HG03064 (cell line): ENCODE data around the gene CHN1.

Experiments
- ATAC-seq: cut with Tn5 transposase; IDR thresholded peaks from one replicate; pipeline ENCODE4 v1.9.1; 2021; ENCODE audit warnings: low read depth; ENCODE audit not compliant: unreplicated experiment

The CHN1 gene

DNA sequence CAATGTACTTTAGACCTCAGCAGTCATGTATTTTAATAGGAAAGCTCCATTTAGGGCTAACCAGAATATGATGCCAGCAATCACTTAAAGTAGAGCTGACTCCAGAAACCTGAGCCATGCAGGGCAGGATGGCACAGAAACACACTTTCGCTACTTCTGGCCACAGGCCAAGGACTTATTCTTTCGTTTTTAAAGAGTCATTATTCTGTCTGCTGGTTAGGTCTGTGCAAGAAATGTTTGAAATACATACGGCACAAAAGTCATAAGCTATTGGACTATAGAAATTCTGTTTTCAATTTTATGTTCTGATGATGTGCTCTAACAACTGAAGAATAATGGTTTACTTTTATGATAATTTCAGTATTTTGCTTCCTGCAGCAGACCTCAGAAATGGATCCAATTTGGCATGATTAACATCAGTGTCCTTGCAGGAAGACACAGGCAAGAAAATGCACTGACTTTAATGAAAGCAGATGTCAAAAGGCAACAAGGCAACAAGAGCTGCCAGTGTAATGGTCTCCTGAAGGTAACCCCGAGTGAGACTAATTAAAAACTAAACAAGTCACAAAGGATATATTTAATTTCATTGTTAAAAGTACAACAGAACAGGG, 126.5 kb downstream of the CHN1 start:
- ATAC-seq, result no peak

DNA sequence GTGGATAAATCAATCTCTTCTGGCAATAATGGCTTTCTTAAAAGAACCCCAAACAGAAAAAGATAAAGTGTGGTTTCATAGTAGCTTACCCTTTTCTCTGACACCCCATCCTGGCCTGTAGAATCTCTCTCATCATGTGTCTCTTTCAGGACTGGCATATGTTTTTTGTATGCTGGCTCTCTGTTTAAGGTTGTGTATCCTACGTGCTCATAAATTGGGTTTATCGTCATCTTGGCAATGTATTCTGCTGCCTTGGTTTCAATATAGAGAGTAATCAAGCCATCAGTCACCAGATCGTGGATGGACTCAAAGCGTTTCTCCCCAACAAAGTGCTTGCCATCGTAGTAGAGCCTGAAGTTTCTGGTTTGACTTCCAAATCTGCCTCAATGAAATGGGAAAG, 127.4 kb downstream of the CHN1 start:
- ATAC-seq, result no peak

DNA sequence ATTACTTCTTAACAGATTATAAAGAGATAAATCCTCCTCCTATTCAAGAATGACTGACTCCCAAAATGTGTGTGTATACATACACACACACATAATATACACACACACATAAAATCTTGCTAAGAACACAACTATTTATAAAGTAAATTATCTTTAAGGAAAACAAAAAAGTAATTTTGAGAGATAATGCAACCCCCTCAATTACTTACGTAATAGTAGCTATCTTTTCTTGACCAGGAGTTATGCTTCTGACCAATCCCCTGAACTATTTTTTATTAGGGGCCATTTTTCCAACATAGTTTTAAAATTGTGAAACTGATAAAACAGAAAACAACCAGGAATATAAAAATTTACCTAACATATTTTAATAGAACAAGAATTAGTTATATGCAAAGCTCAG, 127.9 kb downstream of the CHN1 start:
- no peak for ATAC-seq

DNA sequence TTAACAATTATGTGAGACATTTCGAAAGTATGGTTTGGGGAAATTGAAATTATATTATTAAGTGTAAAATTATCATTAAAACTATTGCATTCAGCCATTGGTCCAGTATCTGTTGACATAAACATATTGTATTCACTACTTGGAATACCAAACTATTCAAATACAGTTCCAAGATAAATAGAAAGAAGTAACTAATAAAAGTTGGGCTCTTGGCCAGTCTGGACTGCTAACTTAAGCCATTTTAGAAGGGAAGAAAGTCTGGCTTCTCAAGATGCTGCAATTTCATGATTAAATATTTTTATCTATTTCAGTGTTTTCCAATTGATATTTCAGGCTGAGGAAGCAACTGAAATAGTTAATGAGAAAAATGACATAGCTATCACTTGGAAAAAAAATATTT, 131.1 kb downstream of the CHN1 start:
- no peak for ATAC-seq

DNA sequence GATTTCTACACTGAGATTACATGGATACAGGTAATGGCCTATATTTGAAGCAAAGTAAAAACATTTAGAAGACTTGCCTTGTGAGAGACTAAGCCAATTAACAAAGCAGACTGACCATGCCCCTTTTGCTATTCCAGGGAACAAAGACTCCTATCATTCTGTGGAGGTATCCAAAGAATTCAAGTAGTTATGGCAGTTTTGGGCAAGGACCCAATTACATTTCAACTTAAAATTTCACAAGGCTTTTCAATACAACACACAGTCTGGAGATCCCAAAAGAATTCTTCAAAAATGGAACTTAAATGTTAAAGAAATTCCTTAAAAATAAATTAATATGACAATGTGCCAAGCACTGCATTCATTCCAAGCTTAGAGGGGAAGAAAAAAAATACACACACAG, 131.7 kb downstream of the CHN1 start:
- no peak for ATAC-seq

DNA sequence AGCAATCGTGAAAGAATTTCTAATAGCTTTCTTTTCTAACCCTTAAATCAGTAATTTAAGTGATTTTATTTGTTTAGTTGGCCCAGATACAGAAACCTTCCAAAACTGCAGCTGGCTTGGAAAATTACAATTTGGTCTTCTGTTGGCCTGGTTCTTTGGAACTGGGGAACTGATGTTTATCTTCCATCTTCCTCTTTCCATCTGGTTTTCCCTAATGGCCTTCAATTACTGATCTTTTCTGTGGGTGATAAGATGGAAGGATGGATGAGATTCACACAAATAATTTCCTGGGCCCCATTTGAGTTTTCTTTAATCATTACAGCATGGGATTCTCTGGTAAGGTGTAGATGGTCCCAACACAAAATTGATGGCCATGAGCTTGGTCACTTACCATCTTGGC, 134.4 kb downstream of the CHN1 start:
- ATAC-seq, result no peak

DNA sequence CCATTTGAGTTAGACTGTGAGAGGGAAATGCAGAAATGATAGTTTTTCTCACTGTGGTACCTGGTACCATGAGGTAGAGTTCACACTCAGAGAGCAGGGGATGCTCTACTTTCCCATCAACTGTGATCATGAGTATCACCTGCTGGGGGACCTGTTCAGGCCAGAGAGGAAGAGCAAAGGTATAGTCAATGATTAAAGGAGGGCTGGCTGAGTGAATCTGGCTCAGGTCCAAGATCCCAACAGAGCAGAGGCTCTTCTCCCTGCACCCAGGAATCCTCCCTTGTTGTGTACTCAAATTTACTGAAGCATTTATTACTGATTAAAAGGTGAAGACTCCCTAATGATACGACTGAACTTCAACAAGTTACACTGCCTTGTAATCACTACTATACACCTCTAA, 136.3 kb downstream of the CHN1 start:
- no peak for ATAC-seq

DNA sequence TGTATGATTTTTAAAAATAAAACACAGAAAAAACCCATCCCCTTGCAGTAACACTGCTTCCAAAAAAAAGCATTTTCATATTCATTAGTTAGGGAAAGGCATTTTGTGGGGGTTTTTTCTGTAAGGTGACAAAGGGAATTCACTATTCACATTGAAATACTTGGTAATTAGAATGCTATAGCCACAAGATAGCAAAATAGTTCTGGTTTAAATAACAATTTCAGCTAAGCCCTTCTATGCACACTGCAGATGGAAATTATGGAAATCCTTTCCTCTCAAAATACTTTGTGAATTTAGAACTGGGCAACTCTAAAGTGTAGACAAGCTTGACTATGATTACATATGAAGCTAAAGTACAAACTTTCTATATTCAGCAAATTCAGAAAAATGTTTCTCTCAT, 138.8 kb downstream of the CHN1 start:
- ATAC-seq, result no peak

DNA sequence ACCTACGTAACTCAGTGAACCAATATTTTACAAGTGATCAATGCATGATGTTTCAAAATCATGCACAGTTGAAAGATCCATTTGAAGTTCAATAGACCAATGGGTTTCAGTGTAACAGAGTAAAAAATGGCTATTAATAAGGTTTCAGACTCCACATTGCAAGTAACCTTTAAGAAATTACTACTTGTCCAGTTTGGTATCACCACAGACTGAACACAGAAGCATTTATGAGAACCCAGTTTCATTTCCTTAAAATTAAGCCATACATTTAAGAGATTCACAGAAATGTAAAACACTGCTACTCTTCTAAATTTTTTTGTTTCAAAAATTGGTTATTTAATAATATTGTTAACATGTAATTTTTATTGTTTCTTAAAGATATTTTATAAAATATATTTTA, 142.0 kb downstream of the CHN1 start:
- ATAC-seq, result no peak

DNA sequence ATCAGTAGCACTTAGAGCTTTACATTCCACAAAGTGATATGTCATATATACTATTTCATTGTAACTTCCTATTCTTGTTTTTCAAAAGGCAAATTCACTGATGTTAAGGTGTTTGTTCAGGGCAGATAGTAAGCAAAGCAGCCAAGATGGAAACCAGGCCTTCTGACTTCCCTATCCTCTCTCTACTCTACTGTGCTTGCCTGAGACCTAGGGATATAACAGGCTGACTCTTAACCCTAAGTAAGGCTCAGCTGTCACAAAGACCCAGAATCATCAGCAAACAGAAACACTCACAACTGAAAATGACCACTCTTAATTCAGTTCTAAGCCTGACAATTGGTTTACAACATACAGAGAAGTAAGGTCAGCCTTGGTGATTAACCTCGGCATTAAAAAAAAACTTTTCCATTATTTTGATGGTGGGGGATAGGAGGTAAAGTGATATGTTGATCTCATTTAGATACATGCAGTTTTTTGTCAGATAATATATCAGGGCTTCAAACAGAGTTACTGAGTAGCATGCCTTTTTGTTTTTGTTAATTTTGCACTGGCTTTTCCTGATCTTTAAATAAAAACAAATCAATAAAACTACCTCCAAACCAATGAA, 145.5 kb downstream of the CHN1 start:
- ATAC-seq, result no peak

DNA sequence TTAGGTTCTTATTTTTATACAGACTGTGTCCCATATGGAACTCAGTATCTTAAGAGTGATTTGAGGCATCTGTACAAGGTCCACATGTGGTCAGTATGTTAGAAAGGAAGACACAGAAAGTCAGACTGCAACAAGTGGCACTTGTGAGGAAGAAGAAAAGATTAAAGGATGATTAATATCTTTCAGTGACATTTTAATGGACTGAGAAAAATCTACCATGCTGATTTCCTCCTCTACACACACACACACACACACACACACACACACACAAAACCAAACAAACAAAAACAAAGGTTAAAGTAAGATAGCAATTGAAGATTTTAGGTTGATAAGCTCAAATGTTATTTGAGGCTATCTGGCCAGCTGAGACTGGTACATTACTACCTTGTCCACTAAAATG, 146.4 kb downstream of the CHN1 start:
- ATAC-seq, result no peak

DNA sequence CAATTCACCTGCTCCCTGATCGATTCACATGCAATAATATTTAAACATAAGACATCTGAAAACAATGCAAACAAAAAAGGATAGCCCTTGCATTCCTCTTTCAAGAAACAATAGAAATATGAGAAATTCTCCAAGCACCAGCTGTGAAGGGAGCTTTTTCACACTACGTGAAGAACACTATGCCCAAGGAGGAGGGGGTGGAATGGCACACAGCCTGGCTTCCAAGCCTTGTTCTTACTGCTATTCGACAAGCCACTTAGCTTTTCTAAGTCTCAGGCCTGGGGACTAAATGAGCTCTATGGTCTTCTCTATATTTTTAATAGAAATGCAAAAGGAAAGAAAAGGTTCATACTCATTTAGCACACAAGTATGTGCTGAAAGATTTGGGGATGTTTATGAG, 148.7 kb downstream of the CHN1 start:
- no peak for ATAC-seq

DNA sequence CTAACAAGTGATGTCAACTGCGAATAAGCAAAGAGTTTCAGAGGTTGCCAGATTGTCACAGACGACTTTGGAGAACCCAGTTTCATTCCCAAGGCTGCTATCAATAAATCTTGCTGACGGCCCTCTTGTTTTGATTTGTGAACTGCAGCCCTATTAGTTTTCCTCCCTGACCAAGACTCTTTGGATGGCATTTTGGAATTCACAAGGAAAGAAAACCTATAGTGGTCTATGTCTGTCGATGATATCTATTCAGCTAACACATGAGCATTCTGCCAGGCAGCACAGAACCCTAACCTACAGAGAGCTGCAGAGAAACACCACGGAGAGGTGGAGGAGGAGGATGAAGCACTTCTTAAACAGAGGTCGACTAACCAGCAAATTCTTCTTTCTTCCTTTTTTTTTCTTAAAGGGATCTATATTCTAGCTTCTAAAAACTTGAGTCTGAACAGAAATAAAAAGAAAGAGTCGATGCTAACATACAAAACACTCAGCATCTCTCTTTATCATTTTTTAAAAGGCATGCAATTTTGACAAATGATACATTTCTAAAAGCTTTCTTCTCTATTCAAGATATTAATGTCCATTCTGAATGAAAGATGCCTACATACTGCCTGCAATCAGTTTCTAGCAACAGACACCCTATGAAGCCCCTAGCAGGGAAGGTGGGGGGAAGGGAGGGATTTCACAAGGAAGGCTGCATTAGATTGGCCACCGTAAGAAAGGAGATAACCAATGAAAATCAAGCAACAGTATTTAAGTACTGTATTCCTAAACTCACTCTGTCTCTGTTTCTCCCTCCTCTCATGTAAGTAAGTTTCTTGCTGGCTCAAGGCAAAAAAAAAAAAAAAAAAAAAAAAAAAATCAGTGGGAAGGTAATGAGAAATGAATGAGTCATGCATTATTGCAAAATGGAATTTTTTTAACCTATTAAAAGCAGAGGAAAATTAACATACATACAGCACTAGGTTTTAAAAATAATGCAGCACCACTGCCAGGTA, 157.9 kb downstream of the CHN1 start:
- ATAC-seq, result no peak

DNA sequence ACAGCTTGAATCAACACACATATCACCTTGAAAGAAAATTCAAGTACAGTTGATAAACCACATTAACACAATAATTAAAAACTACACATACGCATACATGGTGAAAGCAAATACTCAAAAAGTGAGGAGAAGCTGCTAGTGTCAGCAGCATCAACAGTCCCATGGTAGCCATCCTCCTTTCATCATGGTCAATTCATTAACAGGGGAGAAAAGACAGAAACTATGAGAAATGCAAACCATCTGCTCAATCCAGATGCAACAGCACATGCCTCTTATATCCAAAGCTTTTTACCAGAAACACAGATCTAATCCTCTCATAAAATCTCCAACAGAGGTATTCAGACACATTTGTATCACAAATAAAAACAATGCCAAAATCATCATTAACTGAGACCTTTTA, 159.0 kb downstream of the CHN1 start:
- no peak for ATAC-seq

DNA sequence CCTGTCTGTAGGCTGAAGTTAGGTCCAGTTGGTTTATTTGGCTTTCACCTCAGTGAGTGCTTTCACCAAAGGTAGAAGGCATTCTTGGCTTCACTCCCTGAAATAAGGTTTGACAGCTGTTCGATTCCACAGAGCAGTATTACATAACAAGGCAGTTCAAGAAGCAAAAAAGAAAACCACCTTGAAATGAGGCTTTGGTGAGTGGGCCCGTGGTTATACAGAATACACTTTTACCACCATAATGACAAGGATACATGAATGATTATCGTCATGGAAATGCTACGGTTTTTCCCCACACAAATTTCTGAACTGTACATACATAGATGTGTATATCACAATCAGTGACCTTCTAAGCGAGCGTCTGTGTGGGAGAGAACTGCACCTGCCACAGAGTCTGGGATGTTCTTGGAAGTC, 160.9 kb downstream of the CHN1 start:
- no peak for ATAC-seq

DNA sequence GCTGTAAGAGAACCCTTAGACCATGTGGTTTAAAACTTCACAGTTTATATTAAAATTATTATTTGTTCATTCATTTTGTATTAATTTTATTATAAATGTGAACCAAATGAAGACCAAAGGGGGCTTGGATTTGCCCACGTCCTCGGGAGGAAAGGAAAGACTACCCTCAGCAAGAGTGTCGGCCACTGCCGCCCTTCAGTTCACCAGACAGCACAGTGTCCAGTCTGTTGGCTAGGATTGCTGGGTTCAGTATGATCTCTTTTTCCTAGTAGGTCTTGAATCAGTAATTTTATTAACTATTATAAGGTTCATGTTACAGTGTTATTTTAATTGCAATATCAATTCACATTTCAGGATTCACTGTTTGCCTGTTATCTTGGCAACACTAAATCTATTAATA, 162.7 kb downstream of the CHN1 start:
- no peak for ATAC-seq

DNA sequence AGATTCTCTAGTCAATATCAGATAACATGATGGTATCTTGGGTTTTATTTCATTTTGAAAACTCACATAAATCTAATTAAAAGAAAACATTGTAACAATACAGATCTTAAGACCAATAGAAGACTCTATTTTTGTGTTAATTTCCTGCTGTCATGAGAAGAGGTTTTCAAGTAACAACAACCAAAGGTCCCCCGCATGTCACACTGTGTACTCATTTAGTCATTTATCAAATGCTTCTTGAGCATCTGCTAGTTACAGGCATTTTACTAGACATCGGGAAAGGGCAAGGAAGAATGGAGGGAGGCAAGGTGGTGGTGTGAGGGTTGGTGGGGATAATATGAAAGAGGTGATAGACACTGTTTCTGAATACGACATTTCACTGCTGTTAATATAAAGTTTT, 163.2 kb downstream of the CHN1 start:
- ATAC-seq, result no peak

DNA sequence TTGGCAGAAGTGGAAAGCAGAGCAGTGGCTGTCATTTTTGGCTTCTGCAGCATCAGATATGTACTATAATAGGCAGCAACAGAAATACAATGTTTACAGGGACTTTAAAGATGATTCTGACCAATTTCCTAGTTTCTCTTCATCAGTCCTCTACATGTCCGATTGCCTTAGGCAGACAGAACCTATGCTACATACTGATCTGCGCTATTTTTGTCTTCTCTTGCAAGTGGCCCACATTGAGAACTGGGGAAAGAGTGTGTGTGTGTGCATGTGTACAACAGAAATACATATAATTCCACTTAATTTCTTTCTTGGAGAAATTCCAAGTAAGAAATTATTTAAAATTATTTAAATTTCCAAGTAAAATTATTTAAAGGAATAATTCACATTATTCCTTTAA, 163.8 kb downstream of the CHN1 start:
- ATAC-seq, result no peak

DNA sequence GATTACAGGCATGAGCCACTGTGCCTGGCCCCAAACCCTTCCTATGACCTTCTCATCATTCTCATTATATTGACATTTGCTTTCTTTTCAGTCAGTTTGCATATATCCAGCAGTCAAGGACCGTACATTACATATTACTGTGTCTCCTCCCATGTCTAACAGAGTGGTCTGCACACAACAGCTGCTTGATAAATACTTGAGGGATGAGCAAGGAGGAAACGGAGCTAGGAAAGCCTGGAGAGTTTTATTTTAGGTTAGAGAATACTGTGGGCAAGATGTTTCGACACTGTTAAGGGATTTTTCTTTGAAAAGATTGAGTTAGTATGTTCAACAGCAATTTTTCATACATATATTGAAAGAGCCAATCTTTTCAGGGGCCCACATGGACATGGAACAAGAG, 164.7 kb downstream of the CHN1 start:
- no peak for ATAC-seq

DNA sequence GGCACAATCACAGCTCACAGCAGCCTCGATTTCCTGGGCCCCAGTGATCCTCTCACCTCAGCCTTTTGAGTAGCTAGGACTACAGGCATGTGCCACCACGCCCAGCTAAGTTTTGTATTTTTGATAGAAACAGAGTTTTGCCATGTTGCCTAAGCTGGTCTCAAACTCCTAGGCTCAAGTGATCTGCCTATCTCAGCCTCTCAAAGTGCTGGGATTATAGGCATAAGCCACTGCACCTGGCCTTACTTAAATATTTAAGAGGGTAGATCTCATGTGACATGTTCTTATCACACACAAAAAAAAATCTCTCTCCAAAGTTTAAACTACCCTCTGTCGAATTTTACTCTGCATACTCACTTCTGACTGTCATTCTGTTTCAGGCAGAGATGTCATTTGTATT, 165.5 kb downstream of the CHN1 start:
- no peak for ATAC-seq

DNA sequence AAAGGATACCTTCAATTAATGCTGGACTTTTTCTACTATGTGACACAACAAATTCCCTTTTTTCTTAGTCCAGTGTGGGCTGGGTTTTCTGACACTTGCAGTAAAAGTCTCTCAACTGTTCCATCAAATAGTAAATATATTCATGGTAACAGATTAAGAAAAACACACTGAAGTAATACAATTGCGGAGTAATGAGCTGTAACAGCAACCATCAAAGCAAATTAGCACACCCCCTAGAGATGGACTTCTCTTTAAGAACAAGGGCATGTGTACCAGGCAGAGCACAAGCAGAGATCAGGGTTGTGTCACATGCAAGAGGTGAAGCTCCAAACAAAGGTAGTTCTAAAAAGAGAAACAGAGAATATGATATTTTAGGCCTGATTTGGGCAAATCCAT, 168.2 kb downstream of the CHN1 start:
- ATAC-seq, result no peak
